ENCODE results near the gene CPB1. TPM values are rescaled to one million over a fixed set of nuclear protein-coding genes. Genes with fewer than 3 reads are reported as not detected.

Gene CPB1
- total and polyA plus RNA-seq, 12 donors, result 15.7 to 569 (median 104) TPM

DNA sequence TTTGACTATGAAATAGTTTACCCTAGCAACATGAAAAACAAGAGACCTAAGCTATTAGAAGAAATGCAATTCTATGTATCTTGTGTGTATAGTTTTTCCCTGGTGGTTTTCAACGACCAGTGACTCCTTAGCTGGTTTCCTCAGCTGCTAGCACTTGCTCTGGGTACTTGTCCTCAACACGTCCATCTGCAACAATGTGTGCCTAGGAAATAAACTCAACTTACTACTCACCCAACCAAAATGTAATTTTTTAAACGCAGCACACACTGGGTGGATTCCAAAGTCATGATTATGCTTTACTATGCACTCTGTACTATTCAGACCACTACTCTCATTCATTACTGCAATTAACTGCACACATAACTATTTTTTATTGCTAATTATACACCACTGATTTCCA is 68.5 kb downstream of the CPB1 start:
- intact Hi-C loops (cut with DNase I), result no loop called here
- no peak for DNase-seq
- no peaks in the 10 kb centered on the region for H3K4me1 ChIP-seq (replicated peaks in 1 of 2)
- no peak overlapping the region for H3K4me3 ChIP-seq
- H3K27me3 ChIP-seq, result no peaks in the 10 kb centered on the region
- no peaks in the 10 kb centered on the region for H3K36me3 ChIP-seq (replicated peaks in 1 of 2)
- no peak overlapping the region for H3K27ac ChIP-seq
- WGBS, 4 donors, result 74 to 85% (median 79%) methylated on average over 3 of the region's 3 CpGs
- TF ChIP-seq, protein P1, sequence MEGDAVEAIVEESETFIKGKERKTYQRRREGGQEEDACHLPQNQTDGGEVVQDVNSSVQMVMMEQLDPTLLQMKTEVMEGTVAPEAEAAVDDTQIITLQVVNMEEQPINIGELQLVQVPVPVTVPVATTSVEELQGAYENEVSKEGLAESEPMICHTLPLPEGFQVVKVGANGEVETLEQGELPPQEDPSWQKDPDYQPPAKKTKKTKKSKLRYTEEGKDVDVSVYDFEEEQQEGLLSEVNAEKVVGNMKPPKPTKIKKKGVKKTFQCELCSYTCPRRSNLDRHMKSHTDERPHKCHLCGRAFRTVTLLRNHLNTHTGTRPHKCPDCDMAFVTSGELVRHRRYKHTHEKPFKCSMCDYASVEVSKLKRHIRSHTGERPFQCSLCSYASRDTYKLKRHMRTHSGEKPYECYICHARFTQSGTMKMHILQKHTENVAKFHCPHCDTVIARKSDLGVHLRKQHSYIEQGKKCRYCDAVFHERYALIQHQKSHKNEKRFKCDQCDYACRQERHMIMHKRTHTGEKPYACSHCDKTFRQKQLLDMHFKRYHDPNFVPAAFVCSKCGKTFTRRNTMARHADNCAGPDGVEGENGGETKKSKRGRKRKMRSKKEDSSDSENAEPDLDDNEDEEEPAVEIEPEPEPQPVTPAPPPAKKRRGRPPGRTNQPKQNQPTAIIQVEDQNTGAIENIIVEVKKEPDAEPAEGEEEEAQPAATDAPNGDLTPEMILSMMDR (IDR thresholded peaks at IDR 0.05), result no peak
- no peak for TF ChIP-seq POLR2A (IDR thresholded peaks at IDR 0.05)
- H3K9me3 ChIP-seq (replicated peaks in 1 of 3), result no peaks in the 10 kb centered on the region

DNA sequence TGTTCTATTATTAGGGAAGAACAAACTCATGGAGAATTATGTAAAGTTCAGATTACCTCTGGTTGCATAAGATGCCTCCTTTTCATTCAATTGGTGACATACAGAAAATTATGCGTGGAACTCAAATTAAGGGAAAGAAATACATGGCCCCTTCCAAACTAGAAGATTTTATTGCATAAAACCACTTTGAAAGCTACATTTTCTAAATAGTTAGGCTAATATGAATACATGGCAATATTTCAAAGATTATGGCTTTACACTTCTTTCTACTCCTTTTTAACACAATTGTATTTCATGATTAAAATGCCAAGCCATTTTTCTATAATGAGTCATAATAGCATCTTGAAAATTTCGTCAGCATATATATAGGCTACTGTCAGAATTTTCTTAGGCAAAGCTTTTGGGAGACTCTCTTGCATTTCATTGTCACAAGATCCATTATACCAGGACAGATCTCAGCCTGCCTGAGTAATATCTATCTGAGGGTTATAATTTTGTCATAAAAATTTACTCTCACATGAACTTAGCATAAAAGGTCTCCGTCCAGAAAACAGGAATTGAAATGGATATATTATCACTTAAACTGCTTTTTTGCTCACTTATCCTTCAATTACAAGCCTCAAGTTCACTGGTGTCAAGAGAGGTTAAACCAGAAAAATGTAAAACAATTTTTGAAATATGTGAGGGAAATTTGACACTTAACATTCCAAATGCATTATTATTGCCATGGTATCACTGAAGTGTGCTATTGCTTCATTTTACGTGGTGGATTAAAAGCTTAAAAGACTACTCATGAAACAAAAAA is 74.6 kb downstream of the CPB1 start:
- Histone ChIP-seq H3K9me3 (replicated peaks in 1 of 3) (no peaks in the 10 kb centered on the region), H3K4me1 (replicated peaks in 1 of 2) (no peaks in the 10 kb centered on the region), H3K36me3 (replicated peaks in 1 of 2) (no peaks in the 10 kb centered on the region), H3K4me3 (no peak overlapping the region), H3K27me3 (no peaks in the 10 kb centered on the region), H3K27ac (no peak overlapping the region)
- WGBS, 4 donors, result 67 to 74% (median 70%) methylated on average over 4 of the region's 4 CpGs
- intact Hi-C loops (cut with DNase I), result no loop called here
- DNase-seq, result no peak
- TF ChIP-seq, protein P1 (IDR thresholded peaks at IDR 0.05), result no peak
- TF ChIP-seq POLR2A (IDR thresholded peaks at IDR 0.05), result no peak

DNA sequence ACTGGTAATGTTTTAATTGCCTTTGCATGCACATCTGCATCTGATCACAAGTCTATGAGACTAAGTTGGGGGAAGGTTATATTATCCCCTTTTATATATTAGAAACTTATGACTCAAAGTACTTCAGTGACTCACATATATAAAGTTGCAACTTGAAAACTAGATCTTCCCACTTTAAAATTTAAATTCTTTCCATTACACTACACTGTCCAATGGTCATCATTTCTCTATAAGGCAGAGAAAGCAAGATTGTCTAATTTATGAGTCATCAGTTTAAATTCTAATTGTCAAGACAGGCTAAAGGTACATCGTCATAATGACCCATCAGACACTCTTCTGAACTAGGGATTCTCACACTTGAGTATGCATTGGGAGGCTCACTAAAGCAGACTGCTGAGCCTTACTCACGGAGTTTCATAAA is 75.4 kb downstream of the CPB1 start:
- WGBS, 4 donors, result 82 to 93% (median 85%) methylated on average over 2 of the region's 2 CpGs
- Histone ChIP-seq H3K9me3 (replicated peaks in 1 of 3) (no peaks in the 10 kb centered on the region), H3K27me3 (no peaks in the 10 kb centered on the region), H3K4me3 (no peak overlapping the region), H3K4me1 (replicated peaks in 1 of 2) (no peaks in the 10 kb centered on the region), H3K36me3 (replicated peaks in 1 of 2) (no peaks in the 10 kb centered on the region), H3K27ac (no peak overlapping the region)
- intact Hi-C loops (cut with DNase I), result no loop called here
- DNase-seq, result no peak
- no peak for TF ChIP-seq POLR2A (IDR thresholded peaks at IDR 0.05)
- TF ChIP-seq, protein P1 (IDR thresholded peaks at IDR 0.05), result no peak

DNA sequence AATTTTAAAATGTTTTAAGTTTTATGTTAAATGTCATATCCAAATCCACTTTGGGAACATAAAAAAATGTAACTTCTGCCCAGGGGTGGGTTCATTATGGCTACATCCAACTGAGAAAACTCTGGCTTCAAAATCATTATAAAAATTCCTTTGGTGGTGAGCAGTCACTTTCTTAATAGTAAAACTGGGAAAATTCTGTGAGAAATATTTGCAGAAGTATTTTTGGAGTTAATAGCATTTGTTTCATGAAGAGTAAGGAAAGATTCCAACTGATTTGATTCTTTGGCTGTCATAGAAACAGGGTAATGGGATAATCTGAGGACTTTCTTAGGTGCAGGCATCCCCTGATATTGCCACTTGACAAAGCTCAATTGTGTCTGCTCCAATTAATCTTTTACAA is 76.3 kb downstream of the CPB1 start:
- Histone ChIP-seq H3K4me3 (no peak overlapping the region), H3K36me3 (replicated peaks in 1 of 2) (no peaks in the 10 kb centered on the region), H3K27me3 (no peaks in the 10 kb centered on the region), H3K9me3 (replicated peaks in 1 of 3) (no peaks in the 10 kb centered on the region), H3K27ac (no peak overlapping the region), H3K4me1 (replicated peaks in 1 of 2) (no peaks in the 10 kb centered on the region)
- no peak for TF ChIP-seq POLR2A (IDR thresholded peaks at IDR 0.05)
- TF ChIP-seq, protein P1 (IDR thresholded peaks at IDR 0.05), result no peak
- no peak for DNase-seq
- intact Hi-C loops (cut with DNase I), result no loop called here
